NCI-H748 treated with DMSO at 0.1 percent for 48 hours (cell line): ENCODE measurements around the gene FTL.

ENCODE experiments used
- DNase-seq: peaks from one replicate; lab custom pipeline; 2025; lab: John Stamatoyannopoulos, UW

The FTL gene

DNA sequence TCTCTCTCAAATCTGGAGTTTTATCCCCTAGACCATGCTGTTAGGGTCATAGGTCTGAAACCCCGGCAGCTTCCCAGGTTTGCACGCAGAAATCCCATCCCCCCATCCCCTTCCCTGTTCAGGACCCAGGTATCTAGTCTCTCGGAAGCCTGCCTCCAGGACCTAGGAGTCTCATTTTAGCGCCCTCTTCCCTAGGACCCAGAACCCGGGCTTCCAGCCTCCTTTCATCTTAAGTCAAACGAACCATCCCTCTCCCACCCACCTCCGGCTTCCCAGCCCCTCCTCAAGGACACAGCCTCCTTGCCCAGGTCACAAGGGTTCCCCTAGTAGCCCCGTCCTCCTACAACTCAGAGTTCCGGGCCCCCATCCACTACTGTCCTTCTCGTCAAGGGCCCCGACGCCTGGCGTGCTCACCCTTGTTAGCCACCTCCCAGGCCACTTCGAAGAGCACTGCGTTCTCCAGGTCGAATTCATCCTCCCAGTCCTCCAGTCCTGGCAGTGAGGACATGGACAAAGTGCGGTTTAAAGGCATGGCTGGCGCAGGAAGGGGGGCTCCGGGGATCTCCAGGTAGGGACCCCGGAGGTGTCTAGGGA is 27.6 kb downstream of the FTL start:
- no peak for DNase-seq

DNA sequence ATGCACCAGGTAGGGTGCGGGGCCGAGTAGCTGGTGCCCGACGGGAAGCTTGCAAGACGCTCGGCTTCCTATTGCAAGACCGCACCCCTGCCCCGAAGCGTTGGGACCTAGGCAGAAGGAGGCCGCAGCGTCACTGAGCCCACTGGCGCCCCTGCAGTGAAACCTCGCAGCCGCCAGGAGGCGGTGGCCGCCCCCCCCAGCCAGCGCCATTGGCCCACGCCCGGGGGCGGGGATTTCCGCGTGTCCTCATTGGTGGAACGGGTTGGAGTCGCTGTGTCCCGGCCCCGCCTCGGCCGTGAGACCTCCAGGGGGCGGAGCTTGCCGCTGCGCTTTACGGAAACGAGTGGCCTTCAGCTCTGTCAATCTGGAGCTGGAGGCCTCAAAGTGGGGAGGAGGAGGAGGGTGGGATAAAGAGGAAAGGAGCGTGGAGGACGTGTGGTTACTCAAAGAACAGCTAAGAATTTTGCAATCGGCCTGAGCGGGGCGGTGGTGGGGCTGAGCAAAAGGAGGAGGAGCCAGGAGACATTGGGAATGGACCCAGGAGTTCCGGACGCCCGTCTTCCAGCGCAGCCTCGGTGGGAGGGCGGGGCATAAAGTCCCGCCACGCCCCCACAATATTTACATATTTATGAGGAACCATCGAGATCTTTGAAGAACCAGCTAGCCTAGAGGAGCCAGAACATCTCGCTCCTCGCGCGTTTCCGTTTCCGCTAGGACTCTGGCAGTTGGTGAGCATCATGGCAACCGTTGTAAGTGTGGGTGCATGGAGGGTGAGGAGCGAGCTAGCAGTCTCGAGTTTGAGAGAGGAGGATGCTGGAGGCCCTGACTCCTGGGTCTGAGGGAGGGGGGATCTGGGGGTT is 28.3 kb downstream of the FTL start, which contains the start of the genes GYS1 and RUVBL2:
GYS1 (minus strand) TSS at position 135 of the 860 bp plus-strand sequence. CDS start 197 bp downstream, outside the sequence.
RUVBL2 (plus strand) TSS at position 713 of the 860 bp plus-strand sequence; CDS start at position 738, 25 bp downstream.
- DNase-seq, result peak; percentile 99

DNA sequence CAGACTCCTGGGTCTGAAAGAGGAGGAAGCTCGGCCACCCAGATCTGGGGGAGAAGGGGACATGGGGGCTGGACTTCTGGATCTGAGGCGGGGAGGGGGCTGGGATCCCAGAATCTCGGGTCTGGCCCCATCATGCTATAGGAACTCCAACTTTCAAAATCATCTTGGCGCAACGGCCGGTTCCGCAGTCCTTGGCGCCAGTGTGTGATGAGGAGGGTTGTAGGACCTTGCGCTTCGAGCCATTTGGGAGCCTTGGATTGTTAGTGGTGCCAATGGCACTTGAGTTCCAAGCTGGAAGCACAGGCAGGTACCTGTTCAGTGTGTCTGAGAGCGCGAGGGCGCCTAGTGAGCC is 28.9 kb downstream of the FTL start:
- no peak for DNase-seq

DNA sequence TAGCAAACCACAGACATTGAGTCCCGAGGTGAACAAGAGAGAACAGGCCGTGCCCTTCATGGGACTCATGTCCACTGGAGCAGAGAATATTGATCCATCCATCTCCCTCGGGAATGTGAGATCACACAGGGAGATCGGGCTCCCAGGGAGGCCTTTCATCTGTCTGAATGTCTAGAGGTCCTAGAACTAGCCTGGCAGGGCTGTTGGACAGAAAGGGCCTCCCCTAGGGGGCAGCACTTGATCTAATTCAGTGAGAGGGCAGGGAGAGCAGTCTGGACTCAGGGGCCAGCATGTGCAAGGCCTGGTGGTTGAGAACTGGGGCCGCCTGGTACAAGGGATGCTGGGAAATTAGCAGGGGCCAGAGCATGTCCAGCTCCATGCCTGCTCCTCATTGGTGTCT is 32.9 kb downstream of the FTL start:
- peak; percentile 25 for DNase-seq

DNA sequence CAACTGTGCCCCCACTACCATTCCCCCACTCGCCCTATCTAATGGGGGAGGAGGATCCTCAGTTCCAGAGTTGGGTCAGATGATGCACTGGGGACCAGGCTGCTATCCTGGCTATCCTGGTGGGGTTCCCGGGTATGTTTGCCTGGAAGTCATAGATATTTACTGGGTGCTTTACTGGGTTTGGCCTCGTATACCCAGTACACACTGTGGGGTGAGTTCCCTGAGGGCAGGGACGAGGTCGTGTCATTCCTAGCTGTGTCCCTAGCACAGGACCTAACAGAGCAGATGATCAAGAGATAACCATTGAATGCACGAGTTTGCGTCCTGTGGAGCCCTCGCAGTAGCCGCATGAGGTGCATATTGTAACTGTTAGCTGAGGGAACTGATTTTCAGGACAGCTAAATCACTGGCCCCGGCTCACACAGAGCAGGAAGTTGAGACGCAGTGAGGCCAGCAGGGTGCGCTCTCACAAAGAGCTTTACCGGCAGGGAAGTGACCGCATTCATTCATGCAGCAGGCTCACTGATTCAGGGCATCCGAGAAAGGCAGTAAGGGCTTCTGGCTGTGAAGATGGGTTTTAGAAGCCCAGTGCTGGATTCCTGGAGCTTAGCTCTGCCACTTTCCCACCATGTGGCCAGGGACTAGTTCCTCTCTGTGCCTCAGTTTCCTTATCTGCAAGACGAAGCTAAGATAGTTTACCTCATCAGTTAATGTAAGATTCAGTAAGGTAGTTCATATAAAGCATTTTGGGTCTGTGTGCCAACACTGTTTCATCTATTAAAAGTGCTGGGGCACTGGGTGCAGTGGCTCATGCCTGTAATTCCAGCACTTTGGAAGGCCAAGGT is 34.6 kb downstream of the FTL start:
- DNase-seq, result no peak

DNA sequence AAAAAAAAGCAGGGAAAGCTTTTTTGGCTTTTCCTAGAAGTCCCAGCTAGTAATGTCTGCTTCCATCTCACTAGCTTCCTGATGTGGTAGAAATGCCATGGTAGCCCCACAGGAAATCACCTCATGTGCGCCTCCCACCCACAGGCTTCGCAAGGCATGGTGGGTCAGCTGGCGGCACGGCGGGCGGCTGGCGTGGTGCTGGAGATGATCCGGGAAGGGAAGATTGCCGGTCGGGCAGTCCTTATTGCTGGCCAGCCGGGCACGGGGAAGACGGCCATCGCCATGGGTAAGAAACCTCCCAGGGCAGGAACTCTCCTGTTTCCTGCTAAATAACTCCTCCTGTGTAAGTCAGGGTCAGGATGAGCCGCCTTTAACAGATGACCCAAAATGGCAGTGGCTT is 39.0 kb downstream of the FTL start:
- DNase-seq, result no peak

DNA sequence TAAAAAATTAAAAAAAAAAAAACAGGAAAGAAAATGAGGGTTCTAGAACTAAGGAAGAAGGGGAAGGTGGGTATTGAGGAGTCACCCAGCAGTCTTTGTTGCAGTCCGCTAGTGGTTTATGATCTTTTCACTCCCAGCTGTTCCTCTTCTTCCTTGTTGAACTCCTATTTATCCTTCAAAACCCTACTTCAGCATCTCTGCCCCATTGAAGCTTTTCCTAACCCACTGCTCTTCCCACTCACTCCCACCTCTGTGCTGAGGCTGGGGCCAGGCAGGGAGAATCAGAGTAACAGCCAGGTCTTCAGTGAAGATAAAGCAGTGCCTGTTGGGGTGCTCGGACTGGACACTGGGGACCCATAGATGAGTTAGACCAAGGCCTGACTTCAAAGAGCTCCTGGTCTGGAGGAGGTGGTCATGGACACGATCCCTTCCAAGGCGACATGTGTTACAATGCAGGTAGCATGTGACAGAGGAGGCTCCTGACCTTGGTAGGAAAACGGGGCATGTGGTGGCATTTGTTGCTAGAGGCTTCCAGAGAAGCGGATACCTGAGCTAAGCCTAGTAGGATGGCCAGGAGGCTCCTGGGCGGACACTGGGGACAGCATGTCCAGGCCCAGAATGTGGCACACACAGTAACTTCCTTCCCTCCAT is 40.0 kb downstream of the FTL start:
- no peak for DNase-seq

DNA sequence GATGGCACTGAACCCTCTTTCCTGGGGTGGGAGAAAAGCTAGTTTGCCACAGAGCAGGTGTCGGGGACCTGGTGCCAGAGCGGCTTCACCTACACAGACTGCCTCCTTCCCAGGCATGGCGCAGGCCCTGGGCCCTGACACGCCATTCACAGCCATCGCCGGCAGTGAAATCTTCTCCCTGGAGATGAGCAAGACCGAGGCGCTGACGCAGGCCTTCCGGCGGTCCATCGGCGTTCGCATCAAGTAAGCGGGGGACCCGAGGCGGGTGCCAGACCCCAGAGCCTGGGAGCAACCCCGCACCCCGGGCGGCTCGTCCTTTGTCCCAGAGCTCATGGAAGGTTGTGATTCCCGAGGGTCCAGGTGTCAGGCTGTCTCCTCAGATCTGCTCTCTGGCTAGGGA is 41.8 kb downstream of the FTL start:
- no peak for DNase-seq

DNA sequence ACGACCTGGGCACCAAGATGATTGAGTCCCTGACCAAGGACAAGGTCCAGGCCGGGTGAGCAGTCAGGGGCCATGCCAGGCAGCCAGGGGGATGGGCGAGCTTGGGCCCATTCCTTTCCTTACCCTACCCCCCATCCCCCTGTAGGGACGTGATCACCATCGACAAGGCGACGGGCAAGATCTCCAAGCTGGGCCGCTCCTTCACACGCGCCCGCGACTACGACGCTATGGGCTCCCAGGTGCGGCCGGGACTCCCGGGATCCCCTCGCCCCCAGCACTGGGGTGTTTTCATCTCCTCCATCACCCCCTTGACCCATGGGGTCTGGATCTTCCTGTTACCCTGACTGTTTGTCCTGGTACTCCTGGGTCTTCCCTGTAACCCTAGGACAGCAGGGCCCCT is 44.7 kb downstream of the FTL start:
- no peak for DNase-seq

DNA sequence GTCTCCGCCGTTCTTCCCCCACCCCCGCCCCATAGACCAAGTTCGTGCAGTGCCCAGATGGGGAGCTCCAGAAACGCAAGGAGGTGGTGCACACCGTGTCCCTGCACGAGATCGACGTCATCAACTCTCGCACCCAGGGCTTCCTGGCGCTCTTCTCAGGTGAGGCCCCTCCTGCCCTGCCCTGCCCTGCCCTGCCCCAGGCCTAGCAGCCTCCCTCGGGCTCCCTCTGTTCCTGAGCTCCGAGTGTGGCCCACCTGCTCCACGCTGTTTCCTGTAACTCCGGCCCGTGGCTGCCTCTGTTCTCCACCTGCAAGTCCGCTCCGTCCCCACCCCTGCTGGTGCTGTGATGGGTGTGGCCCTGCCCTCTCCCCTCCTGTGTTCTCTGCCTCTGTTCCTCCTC is 45.3 kb downstream of the FTL start:
- no peak for DNase-seq

DNA sequence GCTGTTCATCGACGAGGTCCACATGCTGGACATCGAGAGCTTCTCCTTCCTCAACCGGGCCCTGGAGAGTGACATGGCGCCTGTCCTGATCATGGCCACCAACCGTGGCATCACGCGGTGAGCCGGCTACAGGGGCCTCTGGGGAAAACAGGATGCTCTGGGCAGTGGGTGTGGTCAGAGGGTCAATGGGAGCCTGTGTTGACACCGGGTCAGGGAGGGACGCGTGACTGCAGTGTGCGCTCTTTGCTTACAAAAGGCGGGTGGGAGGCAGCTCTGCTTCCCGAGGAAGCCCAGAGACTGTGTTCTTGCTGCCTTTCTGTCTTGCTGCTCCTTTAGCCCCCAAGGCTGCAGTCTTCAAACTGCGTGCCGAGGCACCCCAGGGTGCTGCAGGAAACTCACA is 46.1 kb downstream of the FTL start:
- DNase-seq, result no peak

DNA sequence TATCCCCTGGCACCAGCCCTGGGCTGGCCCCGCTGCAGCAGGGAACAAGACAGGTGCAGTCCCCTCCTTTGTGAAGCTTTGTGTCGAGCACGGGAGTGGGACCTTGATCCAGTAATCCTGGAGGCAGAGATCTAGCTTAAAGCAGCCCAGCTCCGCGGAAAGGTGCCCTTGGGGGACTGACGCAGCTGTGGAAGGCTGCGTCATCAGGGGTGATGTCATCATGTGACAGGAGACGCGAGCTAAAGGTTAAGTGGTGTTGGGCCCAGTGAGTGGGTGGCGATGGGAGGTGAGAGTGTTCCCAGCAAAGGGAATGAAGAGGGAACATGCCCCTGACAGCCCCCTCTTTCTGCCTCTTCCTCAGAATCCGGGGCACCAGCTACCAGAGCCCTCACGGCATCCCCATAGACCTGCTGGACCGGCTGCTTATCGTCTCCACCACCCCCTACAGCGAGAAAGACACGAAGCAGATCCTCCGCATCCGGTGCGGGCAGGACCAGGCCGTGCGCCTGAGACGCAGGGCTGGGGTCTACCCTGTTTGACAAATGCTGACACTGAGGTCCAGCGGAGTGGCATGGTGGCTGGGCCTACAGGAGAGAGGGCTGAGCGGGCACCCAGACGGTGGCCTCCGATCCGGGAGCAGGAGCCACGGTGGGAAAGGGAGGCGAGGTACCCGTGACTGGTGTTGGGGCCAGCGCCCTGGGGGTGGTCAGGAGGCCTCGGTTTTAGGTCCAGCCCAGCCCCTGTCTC is 49.2 kb downstream of the FTL start:
- no peak for DNase-seq

DNA sequence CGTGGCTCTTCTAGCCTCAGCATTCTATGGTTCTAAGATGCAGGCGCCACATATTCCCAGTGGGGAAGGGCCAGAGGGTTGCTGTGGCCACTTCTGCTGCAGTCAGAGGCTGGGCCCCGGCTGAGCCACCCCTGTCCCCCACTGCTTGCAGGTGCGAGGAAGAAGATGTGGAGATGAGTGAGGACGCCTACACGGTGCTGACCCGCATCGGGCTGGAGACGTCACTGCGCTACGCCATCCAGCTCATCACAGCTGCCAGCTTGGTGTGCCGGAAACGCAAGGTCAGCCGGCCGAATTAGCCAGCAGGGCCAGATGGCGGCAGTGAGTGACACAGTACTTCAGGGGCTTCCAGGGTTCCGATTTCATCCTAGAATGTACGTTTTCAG is 49.8 kb downstream of the FTL start:
- DNase-seq, result no peak

DNA sequence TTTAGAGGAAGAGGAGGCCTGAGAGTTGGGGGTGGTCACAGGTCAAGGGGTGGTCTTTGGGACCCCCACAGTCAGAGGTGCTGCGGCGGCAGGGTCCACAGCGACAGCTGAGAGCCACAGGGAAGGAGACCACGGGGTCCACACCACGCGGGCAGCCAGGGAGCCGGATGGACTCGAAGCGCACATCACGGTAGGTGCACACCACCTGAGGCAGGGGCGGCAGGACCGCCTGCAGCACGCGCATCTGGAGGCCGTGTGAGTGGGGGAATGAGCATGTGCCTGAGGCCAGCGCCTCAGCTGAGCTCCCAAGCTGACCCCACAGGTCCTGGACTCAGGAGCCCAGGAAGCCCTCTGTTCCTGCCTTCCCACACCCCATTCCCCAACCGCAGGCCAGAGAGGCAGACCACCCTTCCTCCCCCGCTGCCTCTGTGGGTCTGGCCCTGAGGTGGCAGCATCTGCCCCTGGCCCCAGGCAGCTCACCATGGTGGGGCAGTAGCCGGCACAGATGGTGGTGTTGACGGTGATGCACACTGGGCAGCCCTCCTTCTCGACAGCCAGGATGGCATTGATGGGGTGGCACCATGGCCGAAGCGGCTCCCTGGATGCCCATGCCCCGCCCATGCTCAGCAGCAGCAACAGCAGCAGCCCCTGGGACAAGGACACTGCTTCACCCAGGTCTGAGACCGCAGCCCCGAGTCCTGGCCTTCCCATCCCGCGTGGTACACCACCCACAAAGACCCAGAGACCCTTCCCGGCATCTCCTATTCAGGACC is 51.1 kb downstream of the FTL start:
- no peak for DNase-seq
